Stimulated activated memory B cell treated with anti-CD40 and anti-IgM and Interleukin-4, amounts not matched to agents 10 μg/mL and 1 μg/mL and 100 μg/mL, for 72 hours (primary cell): Measurements from ENCODE around the gene SLBP.
"Not testable (repeated sequence)": the region's sequence is repeated elsewhere in the genome, so short reads cannot be mapped to it uniquely, and the experiment has no call there.

ENCODE experiments used
- ATAC-seq: fragments of 150-1000 bp; cut with Tn5 transposase; 2 replicates; pipeline ENCODE4 v1.10.0; 2021
- H3K27ac Mint-ChIP-seq: one replicate; pipeline ENCODE4 v1.8.0; 2022; ENCODE audit warnings: mild to moderate bottlenecking, mixed read lengths
- H3K27me3 Mint-ChIP-seq: one replicate; pipeline ENCODE4 v1.8.0; 2022; ENCODE audit warnings: mixed read lengths
- H3K36me3 Mint-ChIP-seq: one replicate; pipeline ENCODE4 v1.8.0; 2022; ENCODE audit warnings: mixed read lengths
- H3K4me1 Mint-ChIP-seq: one replicate; pipeline ENCODE4 v1.8.0; 2022; ENCODE audit warnings: mixed read lengths
- H3K4me3 Mint-ChIP-seq: one replicate; pipeline ENCODE4 v1.8.0; 2022; ENCODE audit warnings: mild to moderate bottlenecking, moderate library complexity, mixed read lengths
- H3K9me3 Mint-ChIP-seq: one replicate; pipeline ENCODE4 v1.8.0; 2022; ENCODE audit warnings: mixed read lengths

The SLBP gene

GRCh38 chr4:1713003-1713851, 1.1 kb upstream of the SLBP start:
- H3K9me3 Mint-ChIP-seq = no peaks in the 10 kb centered on the region
- H3K4me3 Mint-ChIP-seq = peak overlapping the region; percentile 99
- peak overlapping the region; percentile 96 for H3K27ac Mint-ChIP-seq
- no peaks in the 10 kb centered on the region for H3K27me3 Mint-ChIP-seq
- no peak for ATAC-seq
- peaks cover 17% of the 10 kb centered on the region for H3K36me3 Mint-ChIP-seq
- peaks cover 83% of the 10 kb centered on the region for H3K4me1 Mint-ChIP-seq

GRCh38 chr4:1711571-1712215, 426 bp downstream of the SLBP start:
- Mint-ChIP-seq H3K9me3 (no peaks in the 10 kb centered on the region), H3K36me3 (peaks cover 17% of the 10 kb centered on the region), H3K27ac (peak overlapping the region; percentile 87), H3K4me1 (peaks cover 72% of the 10 kb centered on the region), H3K4me3 (peak overlapping the region; percentile 91), H3K27me3 (no peaks in the 10 kb centered on the region)
- no peak for ATAC-seq

GRCh38 chr4:1711055-1711570, 1.0 kb downstream of the SLBP start:
- H3K9me3 Mint-ChIP-seq = no peaks in the 10 kb centered on the region
- no peak for ATAC-seq
- peak overlapping the region; percentile 87 for H3K27ac Mint-ChIP-seq
- H3K4me3 Mint-ChIP-seq = peak overlapping the region; percentile 91
- H3K27me3 Mint-ChIP-seq = no peaks in the 10 kb centered on the region
- H3K36me3 Mint-ChIP-seq = peaks cover 22% of the 10 kb centered on the region
- peaks cover 66% of the 10 kb centered on the region for H3K4me1 Mint-ChIP-seq

GRCh38 chr4:1708581-1708980, 3.5 kb downstream of the SLBP start:
- no peak for ATAC-seq
- no peaks in the 10 kb centered on the region for H3K9me3 Mint-ChIP-seq
- peaks cover 51% of the 10 kb centered on the region for H3K4me1 Mint-ChIP-seq
- H3K27me3 Mint-ChIP-seq = no peaks in the 10 kb centered on the region
- H3K36me3 Mint-ChIP-seq = peaks cover 38% of the 10 kb centered on the region
- no peak overlapping the region for H3K4me3 Mint-ChIP-seq
- H3K27ac Mint-ChIP-seq = no peak overlapping the region

GRCh38 chr4:1706358-1706757, 5.8 kb downstream of the SLBP start:
- Mint-ChIP-seq H3K27me3 (no peaks in the 10 kb centered on the region), H3K4me1 (peaks cover 41% of the 10 kb centered on the region), H3K27ac (no peak overlapping the region), H3K36me3 (peaks cover 47% of the 10 kb centered on the region), H3K4me3 (no peak overlapping the region), H3K9me3 (no peaks in the 10 kb centered on the region)
- ATAC-seq = no peak

- Mint-ChIP-seq H3K4me3 (no peak overlapping the region), H3K4me1 (peaks cover 35% of the 10 kb centered on the region), H3K27ac (no peak overlapping the region), H3K27me3 (no peaks in the 10 kb centered on the region), H3K9me3 (no peaks in the 10 kb centered on the region), H3K36me3 (peaks cover 43% of the 10 kb centered on the region)
- no peak for ATAC-seq
Observed at GRCh38 chr4:1705732-1706131, 6.4 kb downstream of the SLBP start.

GRCh38 chr4:1703867-1704266, 8.3 kb downstream of the SLBP start:
- no peak overlapping the region for H3K4me3 Mint-ChIP-seq
- no peaks in the 10 kb centered on the region for H3K27me3 Mint-ChIP-seq
- no peak overlapping the region for H3K27ac Mint-ChIP-seq
- H3K4me1 Mint-ChIP-seq = peaks cover 16% of the 10 kb centered on the region
- no peaks in the 10 kb centered on the region for H3K9me3 Mint-ChIP-seq
- ATAC-seq = no peak
- peaks cover 38% of the 10 kb centered on the region for H3K36me3 Mint-ChIP-seq

- not testable (repeated sequence) for H3K27me3 Mint-ChIP-seq, H3K9me3 Mint-ChIP-seq, ATAC-seq, H3K4me3 Mint-ChIP-seq, H3K27ac Mint-ChIP-seq
- peaks cover 11% of the 10 kb centered on the region for H3K4me1 Mint-ChIP-seq
- H3K36me3 Mint-ChIP-seq = peaks cover 38% of the 10 kb centered on the region
Observed at GRCh38 chr4:1701671-1702070, 10.4 kb downstream of the SLBP start.

GRCh38 chr4:1695913-1696312, 16.2 kb downstream of the SLBP start:
- Mint-ChIP-seq H3K36me3 (peaks cover 41% of the 10 kb centered on the region), H3K4me1 (no peaks in the 10 kb centered on the region), H3K27me3 (no peaks in the 10 kb centered on the region), H3K27ac (no peak overlapping the region), H3K9me3 (no peaks in the 10 kb centered on the region), H3K4me3 (no peak overlapping the region)
- no peak for ATAC-seq

- H3K27me3 Mint-ChIP-seq = no peaks in the 10 kb centered on the region
- no peak overlapping the region for H3K27ac Mint-ChIP-seq
- no peaks in the 10 kb centered on the region for H3K4me1 Mint-ChIP-seq
- H3K36me3 Mint-ChIP-seq = peaks cover 48% of the 10 kb centered on the region
- ATAC-seq = peak; percentile 83
- H3K9me3 Mint-ChIP-seq = no peaks in the 10 kb centered on the region
- H3K4me3 Mint-ChIP-seq = no peak overlapping the region
Observed at GRCh38 chr4:1693131-1693896, 18.8 kb downstream of the SLBP start.

- Mint-ChIP-seq H3K4me1 (no peaks in the 10 kb centered on the region), H3K36me3 (peaks cover 48% of the 10 kb centered on the region), H3K9me3 (no peaks in the 10 kb centered on the region), H3K27ac (no peak overlapping the region), H3K27me3 (no peaks in the 10 kb centered on the region), H3K4me3 (no peak overlapping the region)
- no peak for ATAC-seq
Observed at GRCh38 chr4:1691737-1692373, 20.3 kb downstream of the SLBP start.

GRCh38 chr4:1690698-1691097, 21.4 kb downstream of the SLBP start:
- Mint-ChIP-seq H3K4me3 (no peak overlapping the region), H3K9me3 (no peaks in the 10 kb centered on the region), H3K36me3 (peaks cover 41% of the 10 kb centered on the region), H3K27me3 (no peaks in the 10 kb centered on the region), H3K27ac (no peak overlapping the region), H3K4me1 (no peaks in the 10 kb centered on the region)
- no peak for ATAC-seq

- Mint-ChIP-seq H3K27me3 (no peaks in the 10 kb centered on the region), H3K4me1 (peaks cover 10% of the 10 kb centered on the region), H3K4me3 (no peak overlapping the region), H3K36me3 (peaks cover 19% of the 10 kb centered on the region), H3K9me3 (no peaks in the 10 kb centered on the region), H3K27ac (no peak overlapping the region)
- ATAC-seq = no peak
Observed at GRCh38 chr4:1686440-1687036, 25.6 kb downstream of the SLBP start.

- ATAC-seq = peak; percentile 14
- Mint-ChIP-seq H3K36me3 (peaks cover 9% of the 10 kb centered on the region), H3K4me3 (peak overlapping the region; percentile 18), H3K27ac (no peak overlapping the region), H3K27me3 (no peaks in the 10 kb centered on the region), H3K4me1 (peaks cover 10% of the 10 kb centered on the region), H3K9me3 (no peaks in the 10 kb centered on the region)
Observed at GRCh38 chr4:1685235-1686150, 26.6 kb downstream of the SLBP start.
